Measurements from ENCODE around the gene CDH4.

- TF ChIP-seq MBD4 (IDR thresholded peaks at IDR 0.05; ENCODE audit: borderline replicate concordance, low read length) (no peak), FOXO1 (CRISPR knock-in tag; IDR thresholded peaks at IDR 0.05) (no peak), CTCF (CRISPR knock-in tag; IDR thresholded peaks at IDR 0.05) (no peak), ELF3 (CRISPR knock-in tag; IDR thresholded peaks at IDR 0.05) (no peak)
These were observed 405.8 kb downstream of the CDH4 start for GRCh38 chr20:61657721-61658377.

All from HepG2 (cell line).